HG03103 (cell line): ENCODE data around the gene PROSER2.

Source experiments
- ATAC-seq: cut with Tn5 transposase; IDR thresholded peaks from one replicate; pipeline ENCODE4 v1.9.1; 2021; ENCODE audit warnings: low read depth; ENCODE audit not compliant: unreplicated experiment

PROSER2 gene

GRCh38 chr10:11864727-11865126, 41.6 kb downstream of the PROSER2 start:
- ATAC-seq, result no peak

DNA sequence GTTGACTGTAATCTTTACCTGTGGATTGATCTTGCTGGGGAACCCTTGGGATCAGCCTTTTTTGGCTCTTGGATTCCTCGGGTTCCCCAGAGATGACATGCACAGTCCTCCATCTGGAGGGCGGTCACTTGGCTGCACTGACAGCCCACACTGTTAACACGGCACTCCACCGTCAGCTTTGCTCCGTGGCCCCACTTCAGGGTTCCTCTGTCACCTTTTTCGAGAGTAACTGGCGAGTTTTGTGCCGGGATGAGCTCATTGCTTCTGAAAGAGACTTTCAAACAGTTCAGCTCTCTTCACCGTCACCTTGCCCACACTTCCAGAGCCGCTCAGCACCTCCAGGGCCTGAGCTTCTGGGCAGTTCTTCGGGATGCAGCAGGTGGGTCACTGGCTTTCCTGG, 42.4 kb downstream of the PROSER2 start:
- ATAC-seq, result no peak

GRCh38 chr10:11866199-11866925, 43.2 kb downstream of the PROSER2 start:
- ATAC-seq, result no peak

GRCh38 chr10:11869219-11869618, 46.1 kb downstream of the PROSER2 start:
- ATAC-seq, result no peak

- ATAC-seq, result no peak
Observed at GRCh38 chr10:11869743-11870460, 46.7 kb downstream of the PROSER2 start.

DNA sequence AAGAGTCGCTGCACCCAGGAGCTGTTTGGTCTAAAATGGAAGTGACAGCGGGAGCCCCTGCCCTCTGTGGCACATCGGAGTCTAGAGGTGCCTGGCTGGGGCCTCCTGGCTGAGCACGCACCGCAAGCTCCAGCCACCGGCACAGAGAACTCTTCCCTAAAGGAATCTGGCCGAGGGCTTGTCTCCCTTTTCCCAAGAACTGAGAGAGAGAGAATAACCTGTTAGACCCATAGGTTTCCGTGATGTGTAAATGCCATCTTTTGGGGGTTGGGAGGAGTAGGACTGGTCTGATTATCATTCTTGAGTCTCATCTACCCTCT, 47.3 kb downstream of the PROSER2 start:
- no peak for ATAC-seq

DNA sequence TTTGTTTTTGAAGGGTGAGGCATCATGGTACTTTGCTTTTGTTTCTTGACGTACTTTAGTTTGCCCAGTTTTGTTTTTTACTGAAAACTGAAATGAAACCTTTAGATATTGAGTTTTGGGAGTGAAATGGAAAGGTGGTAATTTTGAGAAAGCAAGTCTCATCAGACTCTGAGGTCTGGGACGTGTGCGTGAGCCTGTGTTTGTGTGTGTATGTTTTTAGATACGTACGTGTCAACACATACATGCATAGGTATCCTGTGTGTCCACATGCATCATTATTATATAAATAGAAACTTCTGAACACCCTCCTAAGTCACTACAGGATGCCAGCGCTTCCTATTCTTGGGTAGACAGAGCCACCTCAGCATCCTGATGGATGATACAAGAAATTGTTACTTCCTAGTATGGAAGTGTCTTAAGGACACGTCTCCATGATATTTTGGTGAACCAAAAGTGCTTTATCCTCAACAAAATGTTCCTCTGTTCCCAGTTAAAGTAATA, 47.8 kb downstream of the PROSER2 start:
- ATAC-seq, result no peak

DNA sequence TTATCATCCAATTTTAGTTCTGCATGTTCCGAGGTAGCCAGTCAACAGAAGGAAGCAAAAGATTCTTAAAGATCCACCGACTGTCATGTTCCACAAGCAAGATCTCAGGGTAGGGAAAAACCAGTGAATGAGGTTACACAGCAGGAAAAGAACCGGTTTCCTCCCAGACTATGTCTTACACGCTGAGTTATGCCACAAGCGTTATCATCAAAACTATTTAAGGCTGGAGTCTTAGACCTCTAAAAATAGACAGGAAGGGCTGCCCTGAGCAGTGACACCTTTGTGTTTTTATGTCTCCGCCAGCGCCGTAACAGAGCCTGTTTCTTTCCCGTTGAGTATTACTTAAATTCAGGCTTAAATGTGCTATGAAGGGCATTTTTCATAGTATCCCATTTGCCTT, 48.3 kb downstream of the PROSER2 start:
- no peak for ATAC-seq

DNA sequence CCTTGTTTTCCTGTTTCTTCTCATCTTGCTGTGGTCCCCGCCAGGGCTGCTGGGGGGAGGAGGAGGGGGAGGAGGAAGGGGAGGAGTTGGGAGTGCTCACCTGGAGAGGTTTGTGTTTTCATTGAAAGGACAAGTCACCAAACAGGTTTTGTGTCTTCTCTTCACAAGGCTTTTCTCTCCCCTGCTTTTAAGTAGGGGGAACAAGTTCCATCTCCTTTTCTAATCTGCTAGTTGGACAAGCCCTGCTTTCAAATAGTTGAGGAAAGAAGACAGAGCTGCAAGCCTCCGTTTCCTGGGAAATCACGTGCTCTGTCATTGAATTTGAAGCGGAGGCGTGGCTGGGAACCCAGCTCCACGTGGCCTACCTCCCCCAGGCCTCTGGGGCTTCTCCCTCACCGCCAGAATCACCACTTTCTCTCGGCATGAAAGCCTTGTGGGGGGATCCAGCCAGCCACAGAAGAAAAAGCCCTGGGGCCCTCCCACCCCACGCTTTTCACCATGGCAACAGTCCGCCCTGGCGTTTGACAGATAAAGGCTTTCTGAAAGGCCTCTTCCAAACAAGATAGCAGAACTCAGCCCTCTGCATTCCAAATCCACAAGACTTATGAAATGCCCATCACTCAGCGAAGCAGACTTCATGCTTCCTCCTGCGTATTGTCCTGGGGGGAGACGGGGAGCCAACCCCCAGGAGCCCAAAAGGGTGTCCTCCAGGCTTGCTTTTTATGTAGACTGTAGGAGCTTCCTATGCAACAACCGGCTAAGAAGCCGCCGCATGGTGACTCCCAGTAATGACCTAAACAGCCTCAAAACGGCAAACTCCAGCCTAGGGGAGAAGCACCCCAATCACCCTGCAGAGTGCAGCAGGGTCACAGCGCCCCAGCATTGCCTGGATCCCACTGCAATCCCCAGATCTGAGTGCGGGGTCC, 51.7 kb downstream of the PROSER2 start:
- no peak for ATAC-seq

DNA sequence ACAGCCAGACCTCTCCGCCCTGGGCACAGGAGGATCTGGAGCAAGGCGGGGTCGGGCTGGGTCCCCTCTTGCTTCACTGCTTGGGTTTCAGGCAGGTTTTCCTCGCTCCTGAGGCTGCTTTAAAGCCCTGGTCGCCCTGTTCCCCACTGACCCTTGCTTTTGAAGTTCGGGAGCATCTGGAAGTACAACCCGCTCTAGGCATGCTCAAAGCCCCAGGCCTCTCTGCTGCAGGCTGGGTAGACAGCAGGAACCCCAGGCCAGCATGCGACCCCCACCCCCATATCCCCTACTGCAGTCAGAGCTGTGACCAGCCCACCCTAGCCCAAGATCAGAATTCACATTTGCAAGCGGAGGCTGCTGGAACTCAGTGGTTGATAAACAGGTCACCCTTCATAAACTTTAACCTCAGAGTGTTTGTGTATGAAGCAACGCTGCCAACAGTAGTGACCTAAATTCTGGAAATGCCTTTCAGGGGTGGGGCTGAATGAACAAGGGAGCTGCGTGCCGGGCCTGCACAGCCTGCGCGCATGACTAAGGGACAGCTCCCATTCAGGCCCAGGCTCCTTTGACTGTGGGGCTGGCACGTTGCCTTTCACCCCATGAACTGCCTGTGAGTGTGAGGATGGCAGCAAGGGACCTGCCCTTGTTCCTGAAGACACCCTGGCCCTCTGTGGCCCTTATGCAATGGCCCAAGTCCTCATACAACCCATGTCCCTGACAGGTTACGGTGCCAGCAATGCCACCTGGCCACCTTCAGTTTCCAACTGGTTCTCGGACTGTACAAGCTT, 52.5 kb downstream of the PROSER2 start:
- no peak for ATAC-seq

- no peak for ATAC-seq
Observed at GRCh38 chr10:11876324-11876723, 53.2 kb downstream of the PROSER2 start.

DNA sequence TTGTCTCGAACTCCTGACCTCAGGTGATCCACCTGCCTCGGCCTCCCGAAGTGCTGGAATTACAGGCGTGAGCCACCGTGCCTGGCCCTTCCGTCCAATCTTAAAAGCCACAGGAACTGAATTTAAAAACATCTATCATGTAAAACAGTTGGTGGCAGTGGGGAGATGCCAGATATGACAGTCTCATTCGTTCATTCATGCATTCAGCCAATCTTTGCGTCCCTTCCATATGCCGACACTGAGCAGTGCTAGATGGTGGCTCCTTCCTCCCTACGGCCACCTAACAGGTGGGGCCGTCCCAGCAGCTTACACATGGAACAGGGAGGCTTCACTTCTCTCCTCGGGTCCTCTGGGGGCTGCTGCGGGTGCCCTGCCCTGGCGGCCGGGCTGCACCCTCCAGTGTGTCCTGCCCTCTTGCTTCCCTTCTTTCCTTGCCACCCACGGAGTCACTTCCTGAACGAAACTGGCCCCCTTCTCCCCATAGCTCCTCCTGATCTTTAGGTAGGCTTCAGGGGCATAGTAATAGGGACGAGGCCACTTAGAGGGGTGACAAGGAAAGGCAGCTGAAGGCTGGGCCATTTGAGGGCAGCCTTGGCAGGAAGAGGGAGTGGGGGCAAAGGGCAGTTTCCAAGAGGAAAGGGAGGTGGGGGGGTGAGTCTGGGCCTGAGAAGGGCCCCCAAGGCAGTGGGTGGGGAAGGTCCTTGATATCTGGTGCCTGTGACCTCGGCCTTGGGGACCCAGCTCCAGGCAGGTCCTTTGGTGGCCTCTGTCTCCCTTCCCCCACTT, 53.8 kb downstream of the PROSER2 start:
- ATAC-seq, result no peak

DNA sequence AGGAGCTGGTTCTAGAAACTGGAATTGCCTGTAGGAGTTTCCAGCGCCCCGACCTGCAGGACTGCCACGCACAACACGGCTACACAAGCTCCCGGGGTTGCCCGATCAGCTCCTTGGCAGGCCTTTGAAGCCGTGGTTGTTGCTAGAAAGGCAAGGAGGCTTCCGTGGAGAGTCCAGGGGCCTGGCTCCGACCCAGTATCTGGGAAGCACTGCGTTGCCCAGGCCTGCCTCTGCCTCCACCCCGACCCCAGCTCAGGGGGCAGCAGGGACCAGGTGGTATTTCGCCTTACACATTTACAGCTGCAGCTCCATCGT, 54.4 kb downstream of the PROSER2 start:
- ATAC-seq, result no peak

DNA sequence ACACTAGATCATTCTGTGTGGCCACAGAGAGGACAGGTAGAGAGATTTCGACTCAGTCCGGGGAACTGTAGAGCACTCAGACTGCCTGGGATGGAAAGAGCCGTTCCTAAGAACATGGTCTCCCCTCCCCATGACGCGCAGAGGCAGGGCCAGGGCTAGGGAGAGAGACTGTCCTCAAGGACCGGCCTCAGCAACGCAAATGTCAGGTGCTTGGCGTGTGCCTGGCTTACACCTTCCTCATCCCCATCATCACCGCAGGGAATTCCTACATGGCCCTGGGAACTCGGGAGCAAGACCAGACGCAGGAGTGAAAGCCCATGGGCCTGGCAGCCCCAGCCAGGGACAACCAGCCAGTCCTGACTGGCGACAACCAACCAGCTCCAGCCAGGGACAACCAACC, 55.6 kb downstream of the PROSER2 start:
- ATAC-seq, result no peak

- no peak for ATAC-seq
Observed at GRCh38 chr10:11879387-11880094, 56.4 kb downstream of the PROSER2 start.

GRCh38 chr10:11880151-11881029, 57.2 kb downstream of the PROSER2 start:
- ATAC-seq, result no peak

GRCh38 chr10:11881030-11881476, 57.9 kb downstream of the PROSER2 start:
- no peak for ATAC-seq
